GM12878 (cell line): ENCODE measurements around the gene DNAJB6. TPM values are rescaled to one million over a fixed set of nuclear protein-coding genes. Genes with fewer than 3 reads are reported as not detected.

Experiments
- ATAC-seq: fragments of 200-7000 bp; cut with Tn5 transposase; 3 replicates; pipeline ENCODE4 v1.9.1; 2020; ENCODE audit warnings: mild to moderate bottlenecking, moderate library complexity
- BruUV-seq: library from RNA; stranded (reverse); fragments of 400-500 nt; replicated peaks from 2 replicates; lab custom pipeline; 2021; lab: Mats Ljungman, UMichigan
- CTCF ChIA-PET: fragments of 300-600 bp; sonication (Branson Sonifier 250); formaldehyde crosslinking; extraction: SDS; loops from one replicate; lab custom pipeline; 2021; ENCODE audit warnings: inconsistent platforms; lab: Yijun Ruan, JAX
- POLR2A ChIA-PET: fragments of 350-600 bp; formaldehyde crosslinking; extraction: SDS; loops from one replicate; lab custom pipeline; 2021; ENCODE audit warnings: inconsistent platforms; lab: Charles Lee
- RAD21 ChIA-PET: fragments of 300-600 bp; sonication (Branson Sonifier 250); formaldehyde crosslinking; loops from one replicate; lab custom pipeline; 2023; ENCODE audit warnings: antibody characterized with exemption; ENCODE audit not compliant: unreplicated experiment; lab: Charles Lee
- SMC1A ChIA-PET: fragments of 300-600 bp; sonication (Branson Sonifier 250); formaldehyde crosslinking; loops from one replicate; lab custom pipeline; 2023; ENCODE audit not compliant: unreplicated experiment, uncharacterized antibody; lab: Charles Lee
- DNase-seq: peaks from one replicate; pipeline ENCODE4 v3.0.0-alpha.2; 2011; ENCODE audit warnings: low read depth, low spot score
- FAIRE-seq: peaks from 3 replicates; lab custom pipeline; 2011; peaks lifted over from hg19 to GRCh38; lab: Jason Lieb, UNC
- H2AFZ ChIP-seq: 2 replicates; pipeline ENCODE4 v1.6.0; 2011; ENCODE audit warnings: low read depth, low read length, control low read depth; ENCODE audit not compliant: control insufficient read depth
- H3K27ac ChIP-seq: 2 replicates; pipeline ENCODE4 v1.5.1; 2011; ENCODE audit warnings: control low read depth; ENCODE audit not compliant: control insufficient read depth, insufficient read depth
- H3K27me3 ChIP-seq, 2 experiments: replicated peaks in 1 of 2; 2 replicates each; pipeline versions ENCODE4 v1.6.0 to v1.6.1; 2011; ENCODE audit warnings: low read length in 1 of 2; ENCODE audit not compliant: control insufficient read depth in 2 of 2, insufficient read depth in 2 of 2
- H3K36me3 ChIP-seq, 2 experiments: 2 replicates each; pipeline ENCODE4 v1.5.1; 2011; ENCODE audit warnings: low read length in 1 of 2; ENCODE audit not compliant: control insufficient read depth in 2 of 2, insufficient read depth in 2 of 2
- H3K4me1 ChIP-seq: 2 replicates; pipeline ENCODE4 v1.6.1; 2011; ENCODE audit warnings: mild to moderate bottlenecking, low read length, moderate library complexity, mixed read lengths; ENCODE audit not compliant: control insufficient read depth, insufficient read depth
- H3K4me2 ChIP-seq: 2 replicates; pipeline ENCODE4 v1.6.0; 2011; ENCODE audit warnings: control low read depth; ENCODE audit not compliant: control insufficient read depth, insufficient read depth
- H3K4me3 ChIP-seq: fragments of 200-600 bp; sonication (generic); 2 replicates; pipeline ENCODE4 v1.5.1; 2016
- H3K79me2 ChIP-seq: 2 replicates; pipeline ENCODE4 v1.6.0; 2011; ENCODE audit warnings: low read length; ENCODE audit not compliant: control insufficient read depth, insufficient read depth
- H3K9ac ChIP-seq: 2 replicates; pipeline ENCODE4 v1.8.0; 2011; ENCODE audit warnings: low read length, control low read depth, mixed read lengths; ENCODE audit not compliant: control insufficient read depth, insufficient read depth
- H3K9me3 ChIP-seq: replicated peaks from 3 replicates; pipeline ENCODE4 v1.5.1; 2011; ENCODE audit warnings: mild to moderate bottlenecking, low read length; ENCODE audit not compliant: control insufficient read depth, insufficient read depth
- H4K20me1 ChIP-seq: 2 replicates; pipeline ENCODE4 v1.6.0; 2011; ENCODE audit not compliant: control insufficient read depth, insufficient read depth
- CREB1 ChIP-seq: IDR thresholded peaks from 2 replicates; pipeline ENCODE4 v1.6.1; 2012; ENCODE audit warnings: low read depth, mild to moderate bottlenecking, inconsistent platforms
- FOXM1 ChIP-seq: IDR thresholded peaks from 2 replicates; pipeline ENCODE4 v1.6.1; 2012; ENCODE audit warnings: low read depth, mild to moderate bottlenecking, inconsistent platforms, low read length, moderate library complexity
- JUND ChIP-seq: IDR thresholded peaks from 2 replicates; pipeline ENCODE4 v1.6.1; 2012; ENCODE audit warnings: low read depth, mild to moderate bottlenecking, low read length, improper control_type of control experiment, moderate library complexity
- KDM1A ChIP-seq: fragments of 200-600 bp; sonication (generic); IDR thresholded peaks from 2 replicates; pipeline ENCODE4 v1.6.1; 2016; ENCODE audit warnings: borderline replicate concordance
- MXI1 ChIP-seq: fragments of 150-350 bp; IDR thresholded peaks from 2 replicates; pipeline ENCODE4 v1.6.1; 2011; ENCODE audit warnings: low read depth, mild to moderate bottlenecking, inconsistent platforms, low read length, improper control_type of control experiment
- NBN ChIP-seq: fragments of 450-650 bp; IDR thresholded peaks from 2 replicates; pipeline ENCODE4 v1.6.1; 2016
- NFYA ChIP-seq: IDR thresholded peaks from 2 replicates; pipeline ENCODE4 v1.6.1; 2011; ENCODE audit warnings: low read depth, mild to moderate bottlenecking, low read length, improper control_type of control experiment, borderline replicate concordance
- POLR2AphosphoS2 ChIP-seq: IDR thresholded peaks from 2 replicates; pipeline ENCODE4 v1.6.1; 2011; ENCODE audit warnings: low read depth, mild to moderate bottlenecking, low read length, improper control_type of control experiment, moderate library complexity
- POLR2AphosphoS5 ChIP-seq: IDR thresholded peaks from 2 replicates; pipeline ENCODE4 v1.6.1; 2011; ENCODE audit warnings: mild to moderate bottlenecking, low read length, inconsistent platforms
- SIN3A ChIP-seq: IDR thresholded peaks from 2 replicates; pipeline ENCODE4 v1.6.1; 2012; ENCODE audit warnings: low read depth, low read length, improper control_type of control experiment
- STAT3 ChIP-seq: IDR thresholded peaks from 2 replicates; pipeline ENCODE4 v1.6.1; 2011; ENCODE audit warnings: low read depth, low read length, improper control_type of control experiment
- ZNF622 ChIP-seq: fragments of 450-650 bp; IDR thresholded peaks from 2 replicates; pipeline ENCODE4 v1.6.1; 2017; ENCODE audit warnings: mild to moderate bottlenecking, inconsistent platforms
- ZSCAN29 ChIP-seq: fragments of 450-650 bp; IDR thresholded peaks from 2 replicates; pipeline ENCODE4 v1.6.1; 2017; ENCODE audit warnings: mild to moderate bottlenecking, moderate library complexity
- ZZZ3 ChIP-seq: IDR thresholded peaks from 2 replicates; pipeline ENCODE4 v1.6.1; 2011; ENCODE audit warnings: low read depth; ENCODE audit not compliant: control insufficient read depth, insufficient read length
- WGBS: methylation state at CpG from one replicate; pipeline ENCODE4 v1.1.6; 2016; ENCODE audit warnings: low lambda C conversion rate; ENCODE audit not compliant: insufficient replicate concordance, insufficient coverage; ENCODE audit errors: missing lambda C conversion rate; 5-methylcytosine and 5-hydroxymethylcytosine counted together
- in situ Hi-C: fragments of 300-500 bp; cut with MboI; formaldehyde crosslinking; loops from 9 replicates; pipeline ENCODE4 v1.14.3; 2018; ENCODE audit warnings: mixed read lengths
- intact Hi-C: fragments of 100-400 bp; cut with micrococcal nuclease; formaldehyde crosslinking; loops from one replicate; pipeline ENCODE4 v1.14.2; 2022; ENCODE audit not compliant: unreplicated experiment
- polyA plus RNA-seq, 11 experiments: library from polyadenylated mRNA; depleted of rRNA in 4 of 11; unstranded in 6 of 11; stranded (reverse) in 5 of 11; fragments of >200 nt; fragmentation: Nextera tagmentation in 4 of 11; fragmentation: Illumina TruSeq in 1 of 11; extraction: Ambion mirVana in 4 of 11; extraction: Trizol in 1 of 11; gene quantifications; 1 replicate in 1 of 11; 2 replicates in 10 of 11; pipeline versions ENCODE4 v1.2.1 to v1.2.3, GENCODE V29; 2011 to 2016; ENCODE audit warnings: inconsistent platforms in 2 of 11, missing spikeins in 2 of 11, low read depth in 1 of 11
- total RNA-seq, 4 experiments: library from RNA; depleted of rRNA in 3 of 4; stranded (reverse); fragments of >200 nt in 3 of 4; fragmentation: Illumina TruSeq in 1 of 4; extraction: Trizol in 1 of 4; gene quantifications; 2 replicates each; pipeline versions ENCODE4 v1.2.1 to v1.2.3, GENCODE V29; 2013 to 2021
- TF ChIP-seq, protein P1 (sequence below): IDR thresholded peaks from 2 replicates; pipeline ENCODE4 v1.6.1; 2011; ENCODE audit warnings: borderline replicate concordance, low read depth, mild to moderate bottlenecking, moderate library complexity, mixed read lengths, low read length; ENCODE audit not compliant: insufficient read depth; ENCODE audit errors: extremely low read length
- TF ChIP-seq, protein P2 (sequence below): fragments of 450-650 bp; IDR thresholded peaks from 2 replicates; pipeline ENCODE4 v1.6.1; 2017; ENCODE audit warnings: low read depth, mild to moderate bottlenecking, moderate library complexity
- TF ChIP-seq, protein P3 (sequence below): IDR thresholded peaks from 2 replicates; pipeline ENCODE4 v1.6.1; 2011; ENCODE audit warnings: low read depth, mild to moderate bottlenecking, low read length, moderate library complexity, borderline replicate concordance; ENCODE audit errors: extremely low read depth

DNAJB6 gene
- total and polyA plus RNA-seq, 10 of the 15 experiments (the other 5 are each of a cell fraction or from before 2014, with no cell fraction given) = 34.5 to 117 (median 53.1) TPM

DNA sequence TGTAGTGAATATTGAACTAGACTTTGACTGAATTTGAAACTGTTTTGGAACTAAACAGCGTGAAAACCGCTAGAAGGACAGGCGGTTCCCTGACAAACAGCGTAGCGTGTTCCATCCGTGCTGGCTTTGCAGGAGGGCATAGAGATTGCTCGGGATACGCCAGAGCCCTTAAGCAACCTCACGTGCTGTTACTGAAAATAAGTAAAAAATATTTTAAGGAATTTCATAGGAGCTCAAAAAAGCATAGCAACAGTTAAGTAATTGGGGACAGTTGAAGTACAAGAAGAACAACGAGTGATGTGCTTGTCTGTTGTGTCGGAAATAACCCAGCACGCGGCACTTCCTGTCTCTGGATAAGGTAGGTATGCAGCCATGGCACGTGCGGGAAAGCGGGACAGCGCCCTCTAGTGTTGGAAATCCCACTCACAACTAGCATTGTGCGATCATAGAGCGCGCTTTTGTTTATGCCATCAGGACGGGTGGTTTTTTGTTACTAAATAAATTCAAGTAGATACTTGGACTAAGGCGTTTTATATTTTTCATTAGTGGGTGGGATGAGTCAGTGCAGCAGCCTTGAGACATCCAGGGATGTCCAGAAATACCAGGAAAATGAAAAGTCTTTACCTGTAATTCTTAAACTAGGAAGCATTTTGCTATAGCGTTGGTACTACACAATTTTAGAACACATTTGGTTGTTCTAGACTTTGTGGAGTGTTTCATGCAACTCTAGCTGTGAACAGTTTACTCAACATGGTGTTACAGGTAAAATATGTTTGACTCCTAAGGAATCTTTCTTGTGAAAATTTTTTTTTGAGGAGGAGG is 50.4 kb downstream of the DNAJB6 start:
- H3K79me2 ChIP-seq = no peaks in the 10 kb centered on the region; the same call in 1 of the 2 replicates
- no peak overlapping the region for H3K4me3 ChIP-seq
- peak overlapping the region; percentile 64 for H2AFZ ChIP-seq
- POLR2A ChIA-PET = no interaction called here
- 8% methylated on average over 23 of the region's 23 CpGs for WGBS
- H3K9me3 ChIP-seq = no peaks in the 10 kb centered on the region
- no peaks in the 10 kb centered on the region for H4K20me1 ChIP-seq
- CTCF ChIA-PET = interaction anchor here (0.6 to 1.7 kb wide), 14 partner anchors 8 to 308 kb away, joined by 3 to 9 read pairs (median 3); no protein-coding TSS in a partner anchor
- DNase-seq (peak; percentile 47), ATAC-seq (peak; percentile 93), FAIRE-seq (peak; percentile 74)
- RAD21 ChIA-PET = interaction anchor here (0.7 to 0.8 kb wide), 2 partner anchors 49 to 149 kb away, joined by 3 to 5 read pairs; no protein-coding TSS in a partner anchor
- H3K36me3 ChIP-seq = peaks cover 18 to 44% of the 10 kb centered on the region in 2 experiments
- no peak overlapping the region; the same call in 1 of the 2 replicates for H3K9ac ChIP-seq
- no peaks in the 10 kb centered on the region for H3K27me3 ChIP-seq
- SMC1A ChIA-PET = interaction anchor here (0.8 to 1.4 kb wide), 3 partner anchors 8 to 53 kb away, joined by 3 to 5 read pairs (median 3); no protein-coding TSS in a partner anchor
- peak overlapping the region; percentile 65 for H3K4me2 ChIP-seq
- H3K4me1 ChIP-seq = no peaks in the 10 kb centered on the region; the same call in 1 of the 2 replicates
- BruUV-seq = no TSS peak
- peak overlapping the region; percentile 51; the same call in 1 of the 2 replicates for H3K27ac ChIP-seq
- intact Hi-C loops = no loop called here
- in situ Hi-C loops = no loop called here
- TF ChIP-seq, protein P1, sequence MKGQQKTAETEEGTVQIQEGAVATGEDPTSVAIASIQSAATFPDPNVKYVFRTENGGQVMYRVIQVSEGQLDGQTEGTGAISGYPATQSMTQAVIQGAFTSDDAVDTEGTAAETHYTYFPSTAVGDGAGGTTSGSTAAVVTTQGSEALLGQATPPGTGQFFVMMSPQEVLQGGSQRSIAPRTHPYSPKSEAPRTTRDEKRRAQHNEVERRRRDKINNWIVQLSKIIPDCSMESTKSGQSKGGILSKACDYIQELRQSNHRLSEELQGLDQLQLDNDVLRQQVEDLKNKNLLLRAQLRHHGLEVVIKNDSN = peak; percentile 61
- TF ChIP-seq ZNF622 (no peak), JUND (no peak), CREB1 (0 out of 2 replicates have a peak, but pooled peaks have one; percentile 53), FOXM1 (peak; percentile 60; the same call in 1 of the 2 replicates), SIN3A (no peak), POLR2AphosphoS2 (no peak), NBN (no peak), STAT3 (no peak), NFYA (no peak), KDM1A (no peak), ZZZ3 (no peak), MXI1 (0 out of 2 replicates have a peak, but pooled peaks have one; percentile 26), POLR2AphosphoS5 (no peak), ZSCAN29 (no peak)
- TF ChIP-seq, protein P2, sequence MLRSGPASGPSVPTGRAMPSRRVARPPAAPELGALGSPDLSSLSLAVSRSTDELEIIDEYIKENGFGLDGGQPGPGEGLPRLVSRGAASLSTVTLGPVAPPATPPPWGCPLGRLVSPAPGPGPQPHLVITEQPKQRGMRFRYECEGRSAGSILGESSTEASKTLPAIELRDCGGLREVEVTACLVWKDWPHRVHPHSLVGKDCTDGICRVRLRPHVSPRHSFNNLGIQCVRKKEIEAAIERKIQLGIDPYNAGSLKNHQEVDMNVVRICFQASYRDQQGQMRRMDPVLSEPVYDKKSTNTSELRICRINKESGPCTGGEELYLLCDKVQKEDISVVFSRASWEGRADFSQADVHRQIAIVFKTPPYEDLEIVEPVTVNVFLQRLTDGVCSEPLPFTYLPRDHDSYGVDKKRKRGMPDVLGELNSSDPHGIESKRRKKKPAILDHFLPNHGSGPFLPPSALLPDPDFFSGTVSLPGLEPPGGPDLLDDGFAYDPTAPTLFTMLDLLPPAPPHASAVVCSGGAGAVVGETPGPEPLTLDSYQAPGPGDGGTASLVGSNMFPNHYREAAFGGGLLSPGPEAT = no peak
- TF ChIP-seq, protein P3, sequence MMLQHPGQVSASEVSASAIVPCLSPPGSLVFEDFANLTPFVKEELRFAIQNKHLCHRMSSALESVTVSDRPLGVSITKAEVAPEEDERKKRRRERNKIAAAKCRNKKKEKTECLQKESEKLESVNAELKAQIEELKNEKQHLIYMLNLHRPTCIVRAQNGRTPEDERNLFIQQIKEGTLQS = peak; percentile 38; the same call in 1 of the 2 replicates
